Keratinocyte (primary cell): Measurements from ENCODE around the gene ARHGAP6.

Experiments used
- EZH2 ChIP-seq: IDR thresholded peaks from one replicate; pipeline ENCODE4 v1.6.1; 2012; ENCODE audit warnings: inconsistent platforms, mild to moderate bottlenecking, low read length, moderate library complexity
- TF ChIP-seq, protein P1 (sequence below), 3 experiments: IDR thresholded peaks in 1 of 3; conservative IDR thresholded peaks in 1 of 3; optimal IDR thresholded peaks in 1 of 3; 2 replicates in 2 of 3; 3 replicates in 1 of 3; pipeline versions ENCODE3 to v1.5.1; 2011; ENCODE audit warnings: low read length in 3 of 3, mild to moderate bottlenecking in 3 of 3, moderate library complexity in 2 of 3, control low read depth in 1 of 3, inconsistent platforms in 1 of 3; ENCODE audit not compliant: insufficient read depth in 2 of 3; ENCODE audit errors: extremely low read depth in 1 of 3

- TF ChIP-seq, protein P1, sequence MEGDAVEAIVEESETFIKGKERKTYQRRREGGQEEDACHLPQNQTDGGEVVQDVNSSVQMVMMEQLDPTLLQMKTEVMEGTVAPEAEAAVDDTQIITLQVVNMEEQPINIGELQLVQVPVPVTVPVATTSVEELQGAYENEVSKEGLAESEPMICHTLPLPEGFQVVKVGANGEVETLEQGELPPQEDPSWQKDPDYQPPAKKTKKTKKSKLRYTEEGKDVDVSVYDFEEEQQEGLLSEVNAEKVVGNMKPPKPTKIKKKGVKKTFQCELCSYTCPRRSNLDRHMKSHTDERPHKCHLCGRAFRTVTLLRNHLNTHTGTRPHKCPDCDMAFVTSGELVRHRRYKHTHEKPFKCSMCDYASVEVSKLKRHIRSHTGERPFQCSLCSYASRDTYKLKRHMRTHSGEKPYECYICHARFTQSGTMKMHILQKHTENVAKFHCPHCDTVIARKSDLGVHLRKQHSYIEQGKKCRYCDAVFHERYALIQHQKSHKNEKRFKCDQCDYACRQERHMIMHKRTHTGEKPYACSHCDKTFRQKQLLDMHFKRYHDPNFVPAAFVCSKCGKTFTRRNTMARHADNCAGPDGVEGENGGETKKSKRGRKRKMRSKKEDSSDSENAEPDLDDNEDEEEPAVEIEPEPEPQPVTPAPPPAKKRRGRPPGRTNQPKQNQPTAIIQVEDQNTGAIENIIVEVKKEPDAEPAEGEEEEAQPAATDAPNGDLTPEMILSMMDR (optimal IDR thresholded peaks at IDR 0.05 in 1 of 3, IDR thresholded peaks at IDR 0.05 in 1 of 3, conservative IDR thresholded peaks at IDR 0.05 in 1 of 3; ENCODE audit: extremely low read depth in 1 of 3, insufficient read depth in 2 of 3, low read length in 3 of 3): no peak
- no peak for TF ChIP-seq EZH2
These were observed 459.0 kb downstream of the ARHGAP6 start for GRCh38 chrX:11206716-11207115.
